Smooth muscle cell of the umbilical artery (primary cell): ENCODE measurements around the gene ADIG. TPM values are rescaled to one million over a fixed set of nuclear protein-coding genes. Genes with fewer than 3 reads are reported as not detected.

Source experiments
- total RNA-seq: library from RNA; depleted of rRNA; stranded (reverse); fragments of >200 nt; gene quantifications from 2 replicates; pipeline ENCODE4 v1.2.3, GENCODE V29; 2014

The ADIG gene
- total RNA-seq, result not detected in 2 replicates

GRCh38 chr20:38581013-38581412 lies at the start of gene ADIG:
ADIG (plus strand) TSS chr20:38581197; CDS start chr20:38581251, 54 bp downstream.

GRCh38 chr20:38601216-38602184 lies 20.5 kb downstream of the ADIG start, which contains the start of gene ARHGAP40:
ARHGAP40 (plus strand) TSS chr20:38601809.

Other genes with a start within 250 kb of the ADIG start
- not detected in 2 replicates for gene LBP, start 234.7 kb upstream of the ADIG start, total RNA-seq
- gene SNHG17, start 145.9 kb upstream of the ADIG start, total RNA-seq, result 3.0 and 16.6 TPM in 2 replicates
- 33.3 and 38.1 TPM in 2 replicates for gene RALGAPB, start 108.4 kb upstream of the ADIG start, total RNA-seq
- not detected in 2 replicates for gene ARHGAP40, start 20.6 kb downstream of the ADIG start, total RNA-seq
- not detected in 2 replicates for gene SLC32A1, start 143.3 kb downstream of the ADIG start, total RNA-seq
- 5.0 and 7.0 TPM in 2 replicates for gene ACTR5, start 167.3 kb downstream of the ADIG start, total RNA-seq
- gene PPP1R16B, start 224.5 kb downstream of the ADIG start, total RNA-seq, result 0.05 and 0.30 TPM in 2 replicates